Activated CD4-positive, alpha-beta T cell treated with anti-CD3 and anti-CD28 coated beads for 24 hours (primary cell): ENCODE measurements around the gene IL12RB1.

Experiments used
- DNase-seq, 2 donors: peaks; one replicate each; pipeline ENCODE4 v3.0.0-alpha.2; 2020; ENCODE audit warnings: low read depth in 2 of 2

The IL12RB1 gene

GRCh38 chr19:18086590-18087138 is at the start of gene IL12RB1:
TSS of gene IL12RB1 (minus strand) at chr19:18086934. CDS start at chr19:18086823, 111 bp downstream.
- DNase-seq, result peak in 1 of 2 donors; percentile 32

DNA sequence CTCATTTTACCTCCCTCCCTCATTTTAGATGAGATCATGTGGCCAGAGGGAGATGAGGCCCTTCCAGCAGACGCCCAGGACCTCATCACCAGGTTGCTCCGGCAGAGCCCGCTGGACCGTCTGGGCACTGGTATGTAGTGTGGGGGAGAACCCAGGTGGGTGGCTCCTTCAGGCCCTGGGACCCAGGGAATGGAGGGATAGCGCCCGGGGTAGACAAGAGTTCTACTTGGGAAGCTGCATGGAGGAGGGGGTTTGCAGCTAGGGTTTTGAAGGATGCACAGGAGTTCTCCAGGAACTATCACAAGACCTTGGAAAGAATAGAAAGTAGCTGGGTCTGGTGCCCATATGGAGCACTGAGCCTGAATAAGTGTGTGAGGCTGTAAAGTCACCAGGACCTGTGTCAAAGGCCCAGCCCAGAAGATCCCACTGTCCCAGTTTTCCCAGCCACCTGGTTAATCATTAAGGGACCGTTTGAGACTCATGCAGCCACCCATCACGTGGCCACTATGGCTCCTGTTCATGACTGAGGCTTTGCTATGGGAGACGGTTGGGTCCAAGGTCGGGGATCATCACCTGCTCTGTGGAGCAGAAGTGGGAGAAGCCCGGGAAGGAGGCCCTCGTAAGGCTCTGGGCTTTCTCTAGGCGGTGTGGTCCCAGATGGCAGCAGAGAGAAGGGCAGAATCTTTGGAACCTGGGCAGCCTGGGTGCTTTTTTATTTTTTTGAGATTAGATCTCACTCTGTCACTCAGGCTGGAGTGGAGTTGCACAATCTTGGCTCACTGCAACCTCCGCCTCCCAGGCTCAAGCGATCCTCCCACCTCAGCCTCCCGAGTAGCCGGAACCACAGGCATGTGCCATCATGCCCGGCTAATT is 49.2 kb upstream of the IL12RB1 start:
- DNase-seq, result no peak

GRCh38 chr19:18131841-18132596 is 45.3 kb upstream of the IL12RB1 start:
- DNase-seq, result no peak

- no peak for DNase-seq
Observed at GRCh38 chr19:18130523-18131242, 43.9 kb upstream of the IL12RB1 start.

- no peak for DNase-seq
Observed at GRCh38 chr19:18128805-18129204, 42.1 kb upstream of the IL12RB1 start.

- DNase-seq, result no peak
Observed at GRCh38 chr19:18128044-18128443, 41.3 kb upstream of the IL12RB1 start.

DNA sequence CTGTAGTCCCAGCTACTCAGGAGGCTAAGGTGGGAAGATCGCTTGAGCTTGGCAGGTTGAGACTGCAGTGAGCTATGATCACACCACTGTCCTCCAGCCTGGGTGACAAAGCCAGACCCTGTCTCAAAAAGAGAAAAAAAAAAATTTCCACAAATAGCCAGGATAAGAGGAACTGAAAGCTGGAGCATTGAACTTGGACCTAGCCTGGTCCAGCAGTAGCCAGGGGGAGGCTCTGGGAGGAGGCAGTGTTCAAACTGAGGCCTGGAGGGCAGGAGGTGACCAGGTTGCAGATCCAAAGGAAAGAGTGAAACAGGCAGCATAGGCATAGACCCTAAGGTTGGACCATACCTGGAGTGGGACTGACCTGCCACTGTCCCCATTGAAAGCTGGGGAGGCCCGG is 39.4 kb upstream of the IL12RB1 start:
- DNase-seq, result no peak

DNA sequence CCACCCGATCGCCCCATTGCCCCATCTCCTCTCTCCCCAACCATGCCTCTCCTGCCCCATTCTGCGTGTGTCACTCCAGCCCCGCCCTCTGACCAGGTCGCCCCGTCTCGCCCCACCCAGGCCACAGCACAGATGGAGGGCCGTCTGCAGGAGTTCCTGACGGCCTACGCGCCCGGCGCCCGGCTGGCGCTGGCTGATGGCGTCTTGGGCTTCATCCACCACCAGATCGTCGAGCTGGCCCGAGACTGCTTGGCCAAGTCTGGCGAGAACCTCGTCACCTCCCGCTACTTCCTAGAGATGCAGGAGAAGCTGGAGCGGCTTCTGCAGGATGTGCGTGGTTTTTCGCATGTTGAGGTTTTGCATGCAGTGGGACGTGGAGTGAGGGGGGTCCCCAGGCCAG is 37.1 kb upstream of the IL12RB1 start:
- no peak for DNase-seq

DNA sequence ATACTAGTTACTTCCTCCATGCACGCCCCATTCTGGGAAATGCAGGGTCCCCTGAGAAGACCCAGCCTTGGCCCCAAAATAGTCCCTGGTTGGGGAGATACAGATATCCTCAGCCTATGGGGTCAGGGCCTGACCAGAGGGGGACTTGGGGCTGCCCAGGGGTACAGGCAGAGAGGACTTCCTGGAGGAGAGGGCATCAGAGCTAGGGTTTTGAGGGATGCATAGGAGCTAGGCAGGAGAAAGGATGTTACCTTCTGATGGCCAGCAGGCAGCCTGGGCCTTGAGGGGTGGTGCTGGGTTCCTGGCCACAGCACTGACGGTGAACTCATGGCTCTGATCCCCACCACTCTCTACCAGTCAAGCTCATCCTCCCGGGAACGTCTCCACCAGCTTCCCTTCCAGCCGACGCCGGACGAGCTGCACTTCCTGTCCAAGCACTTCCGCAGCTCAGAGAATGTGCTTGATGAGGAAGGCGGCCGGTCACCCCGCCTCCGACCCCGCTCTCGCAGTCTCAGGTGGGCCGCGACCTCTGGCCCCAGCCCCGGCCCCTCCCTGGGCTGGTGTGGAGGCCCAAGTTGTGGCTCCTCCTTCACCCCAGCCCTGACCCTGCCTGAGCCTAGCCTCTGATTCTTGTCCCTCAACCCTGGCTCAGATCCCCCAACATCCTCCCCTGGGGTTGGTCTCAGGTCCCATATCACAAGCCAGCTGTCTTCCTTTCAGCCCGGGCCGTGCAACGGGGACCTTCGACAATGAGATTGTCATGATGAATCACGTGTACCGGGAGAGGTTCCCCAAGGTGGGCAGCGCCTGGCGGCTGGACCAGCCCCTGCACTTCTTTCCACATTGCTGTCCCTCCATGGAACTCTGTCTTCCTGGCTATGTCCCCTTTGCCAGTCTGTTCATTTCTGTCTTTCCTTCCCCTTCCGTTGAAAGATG is 36.4 kb upstream of the IL12RB1 start:
- no peak for DNase-seq

DNA sequence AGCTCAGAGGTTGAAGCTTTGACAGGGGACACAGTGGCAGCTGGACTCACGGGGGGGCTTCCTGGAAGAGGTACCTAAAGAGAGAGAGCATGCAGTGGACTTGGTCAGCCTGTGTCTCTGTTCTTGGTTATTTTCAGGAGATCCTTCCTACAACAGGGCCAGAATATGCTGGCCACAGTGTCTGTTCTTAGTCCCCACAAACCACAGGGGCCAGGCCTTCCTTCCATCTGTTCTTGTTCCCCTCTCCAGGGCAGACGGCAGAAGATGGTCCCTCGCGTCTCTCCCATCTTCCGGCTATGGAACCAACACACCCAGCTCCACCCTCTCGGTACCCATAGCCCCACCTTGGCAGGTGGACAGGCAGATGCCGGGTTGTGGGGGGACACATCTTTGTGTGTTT is 35.7 kb upstream of the IL12RB1 start:
- DNase-seq, result no peak

- DNase-seq, result no peak
Observed at GRCh38 chr19:18121166-18121565, 34.4 kb upstream of the IL12RB1 start.

DNA sequence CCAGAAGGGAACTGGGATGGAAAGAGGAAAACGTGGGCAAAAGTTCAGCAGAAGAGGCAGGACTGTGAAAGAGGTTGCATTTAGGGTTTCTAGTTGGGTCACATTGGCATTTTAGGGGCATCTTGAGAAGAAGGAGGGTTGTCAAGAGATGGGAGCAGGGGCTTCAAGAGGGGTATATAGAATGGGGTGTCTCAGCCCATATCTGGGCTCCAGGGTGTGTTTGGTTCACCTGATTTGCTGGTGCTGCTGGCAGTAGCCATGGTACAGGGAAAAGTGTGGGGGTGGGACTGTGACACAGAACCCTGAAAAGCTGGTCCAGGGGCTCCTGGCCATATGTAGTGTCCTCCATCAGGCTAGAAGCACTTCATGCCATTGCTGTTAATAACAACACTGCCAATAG is 33.4 kb upstream of the IL12RB1 start:
- DNase-seq, result no peak

DNA sequence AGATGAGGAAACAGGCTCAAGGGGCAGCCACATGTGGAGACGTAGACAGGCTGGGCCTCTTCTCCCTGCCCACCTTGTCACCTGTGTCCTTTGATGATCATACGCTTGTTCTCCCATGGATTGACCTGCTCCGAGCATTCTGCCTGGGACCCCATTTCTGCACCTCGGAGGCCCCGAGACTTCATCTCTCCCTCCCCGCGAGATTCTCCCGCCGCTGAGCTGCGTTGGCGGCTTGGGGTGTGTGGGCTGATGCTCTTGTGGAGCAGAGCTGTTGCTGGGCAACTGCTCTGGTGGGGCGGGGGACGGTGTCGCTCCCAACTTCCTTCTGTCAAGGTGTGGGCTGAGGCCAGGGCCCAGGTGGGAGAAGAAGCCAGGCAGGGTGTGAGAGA is 33.0 kb upstream of the IL12RB1 start:
- peak in 1 of 2 donors; percentile 42 for DNase-seq

DNA sequence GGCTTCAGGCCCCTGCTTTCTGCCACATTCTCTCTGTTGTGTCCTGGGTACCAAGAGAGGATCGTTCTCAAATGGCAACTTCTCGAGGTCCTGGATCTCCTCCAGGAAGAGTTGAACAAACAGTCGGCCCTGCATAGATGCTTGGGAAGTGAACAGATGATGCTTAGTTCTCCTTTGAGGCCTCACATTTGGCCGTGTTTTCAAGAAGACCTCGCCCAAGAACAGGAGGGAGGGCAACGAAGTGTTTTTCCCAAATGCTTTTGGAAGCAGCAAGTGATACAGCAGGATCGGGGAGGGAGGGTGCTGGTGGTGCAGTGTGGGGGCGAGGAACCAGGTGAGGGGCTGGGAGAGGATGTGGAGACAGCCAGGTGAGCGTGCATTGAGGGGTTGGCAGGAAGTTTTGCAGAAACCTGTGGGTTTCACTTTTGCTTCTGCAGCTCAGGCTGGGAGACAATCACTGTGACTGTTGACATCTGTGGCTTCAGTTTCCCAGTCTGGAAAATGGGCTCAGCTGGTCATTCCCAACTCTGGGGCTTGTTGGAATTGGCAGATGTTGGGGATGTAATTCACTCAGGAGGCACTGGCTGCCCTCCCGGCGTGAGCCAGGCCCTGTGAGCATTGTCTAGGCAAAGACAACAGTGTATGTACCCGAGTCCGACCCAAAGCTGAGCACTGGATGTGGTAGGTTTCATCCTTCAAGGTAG is 32.4 kb upstream of the IL12RB1 start:
- no peak for DNase-seq

- no peak for DNase-seq
Observed at GRCh38 chr19:18118420-18119012, 31.8 kb upstream of the IL12RB1 start.

GRCh38 chr19:18117692-18118378 is 31.1 kb upstream of the IL12RB1 start:
- peak; percentile 89 to 95 for DNase-seq

- no peak for DNase-seq
Observed at GRCh38 chr19:18117364-18117691, 30.6 kb upstream of the IL12RB1 start.

DNA sequence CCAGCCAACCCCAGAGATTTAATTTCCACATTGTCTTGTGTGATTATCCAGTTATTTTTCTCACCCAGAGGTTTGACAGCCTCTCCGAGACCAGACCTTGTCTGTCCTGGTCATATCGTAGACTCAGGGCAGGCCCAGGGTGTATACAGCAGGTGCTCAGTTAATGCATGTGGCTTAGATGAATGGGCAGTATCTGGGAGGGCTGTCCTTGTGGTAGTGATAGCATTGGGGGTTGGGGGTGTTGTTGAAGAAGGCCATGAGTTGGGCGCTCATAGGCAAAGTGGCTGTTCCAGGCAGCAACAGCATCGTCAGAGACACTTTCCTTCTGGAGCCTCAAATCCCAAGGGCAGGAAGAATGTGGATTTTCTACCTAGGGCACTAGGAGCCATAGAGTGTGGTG is 27.7 kb upstream of the IL12RB1 start:
- DNase-seq, result no peak

GRCh38 chr19:18113827-18114226 is 27.1 kb upstream of the IL12RB1 start:
- DNase-seq, result no peak
